ENCODE data around the gene PLXDC1.

GRCh38 chr17:39107973-39108372 is 43.5 kb downstream of the PLXDC1 start:
- no peak for TF ChIP-seq POLR2A (IDR thresholded peaks at IDR 0.05; ENCODE audit: low read depth, low read length)
- TF ChIP-seq TAF1 (IDR thresholded peaks at IDR 0.05; ENCODE audit: low read depth, low read length): no peak
- TF ChIP-seq POLR2AphosphoS5 (IDR thresholded peaks at IDR 0.05; ENCODE audit: low read depth, low read length): no peak

All from GM12891 (cell line).